Psoas muscle (tissue), 8 donors: ENCODE data around the gene LPCAT1. TPM values are rescaled to one million over a fixed set of nuclear protein-coding genes. Genes with fewer than 3 reads are reported as not detected.
"Not testable (repeated sequence)": the region's sequence is repeated elsewhere in the genome, so short reads cannot be mapped to it uniquely, and the experiment has no call there.

Source experiments
- ATAC-seq, 4 donors: fragments of 200-7000 bp; cut with Tn5 transposase; one replicate each; pipeline ENCODE4 v1.9.1; 2020; ENCODE audit warnings: moderate library complexity in 3 of 4, mild to moderate bottlenecking in 2 of 4
- DNase-seq, 2 donors: peaks; one replicate each; pipeline ENCODE4 v3.0.0-alpha.2; 2020
- H3K27ac ChIP-seq: fragments of 200-600 bp; one replicate; pipeline ENCODE4 v1.8.0; 2022
- H3K27me3 ChIP-seq, 3 donors: fragments of 200-600 bp in 1 of 3; one replicate each; pipeline versions ENCODE4 v1.6.1 to v1.8.0; 2013 to 2022; ENCODE audit warnings: low read length in 2 of 3, mild to moderate bottlenecking in 2 of 3, moderate library complexity in 1 of 3; ENCODE audit not compliant: insufficient read depth in 3 of 3
- H3K36me3 ChIP-seq, 2 donors: fragments of 200-600 bp in 1 of 2; one replicate each; pipeline versions ENCODE4 v1.6.1 to v1.8.0; 2013 to 2022; ENCODE audit warnings: low read depth in 1 of 2, mild to moderate bottlenecking in 1 of 2, moderate library complexity in 1 of 2; ENCODE audit not compliant: insufficient read depth in 1 of 2
- H3K4me1 ChIP-seq: fragments of 200-600 bp; one replicate; pipeline ENCODE4 v1.8.0; 2022
- H3K4me3 ChIP-seq: fragments of 200-600 bp; one replicate; pipeline ENCODE4 v1.8.0; 2022; ENCODE audit warnings: mild to moderate bottlenecking
- H3K9me3 ChIP-seq: fragments of 200-600 bp; one replicate; pipeline ENCODE4 v1.8.0; 2022
- WGBS, 3 donors: extraction: QIAGEN DNeasy Blood & Tissue Kit; methylation state at CpG; one replicate each; pipeline versions ENCODE4 v1.1.6 to v1.1.7; 2013; 5-methylcytosine and 5-hydroxymethylcytosine counted together
- intact Hi-C, 2 donors: fragments of 100-400 bp; cut with DNase I; formaldehyde crosslinking; loops; one replicate each; pipeline versions ENCODE4 v1.11.0 to v1.14.2; 2022
- polyA plus RNA-seq, 3 donors: library from polyadenylated mRNA; stranded (reverse); fragments of 200-250 nt; gene quantifications; one replicate each; pipeline ENCODE4 v1.2.3, GENCODE V29; 2013
- total RNA-seq, 4 donors: library from RNA; stranded (reverse); fragmentation: NEBNext Ultra II Directional in 2 of 4; extraction: Animal tissue kit (Norgen Biotek cat#: 25700) in 2 of 4; gene quantifications; one replicate each; pipeline versions ENCODE4 v1.2.1 to v1.2.4, GENCODE V29; 2021 to 2023
- TF ChIP-seq, protein P1 (sequence below): fragments of 200-600 bp; IDR thresholded peaks from one replicate; pipeline ENCODE4 v1.8.0; 2022; ENCODE audit warnings: antibody characterized with exemption
- donor health status: healthy with polysubstance abuse.
- donor health status: DM: no; HTN: no; CAD: no; lungs with moderate emphysema.
- donor health status: Bipolar disorder and iron deficiency.
- donor health status: healthy.
- donor health status: DM: yes; HTN: yes; CAD: no.
- donor health status: DM: no; HTN: no; CAD: no.
- donor health status: DM: no; HTN: no; CAD: no.
- donor health status: DM: yes; HTN: yes; CAD: no.

Gene LPCAT1
- total and polyA plus RNA-seq, 7 donors = 2.4 to 6.2 (median 4.7) TPM

GRCh38 chr5:1463326-1464095 lies 60.2 kb downstream of the LPCAT1 start:
- intact Hi-C loops = no loop called here
- peak in 1 of 2 donors; percentile 7 for DNase-seq
- H3K27ac ChIP-seq = no peak overlapping the region
- H3K27me3 ChIP-seq = no peaks in the 10 kb centered on the region
- TF ChIP-seq, protein P1, sequence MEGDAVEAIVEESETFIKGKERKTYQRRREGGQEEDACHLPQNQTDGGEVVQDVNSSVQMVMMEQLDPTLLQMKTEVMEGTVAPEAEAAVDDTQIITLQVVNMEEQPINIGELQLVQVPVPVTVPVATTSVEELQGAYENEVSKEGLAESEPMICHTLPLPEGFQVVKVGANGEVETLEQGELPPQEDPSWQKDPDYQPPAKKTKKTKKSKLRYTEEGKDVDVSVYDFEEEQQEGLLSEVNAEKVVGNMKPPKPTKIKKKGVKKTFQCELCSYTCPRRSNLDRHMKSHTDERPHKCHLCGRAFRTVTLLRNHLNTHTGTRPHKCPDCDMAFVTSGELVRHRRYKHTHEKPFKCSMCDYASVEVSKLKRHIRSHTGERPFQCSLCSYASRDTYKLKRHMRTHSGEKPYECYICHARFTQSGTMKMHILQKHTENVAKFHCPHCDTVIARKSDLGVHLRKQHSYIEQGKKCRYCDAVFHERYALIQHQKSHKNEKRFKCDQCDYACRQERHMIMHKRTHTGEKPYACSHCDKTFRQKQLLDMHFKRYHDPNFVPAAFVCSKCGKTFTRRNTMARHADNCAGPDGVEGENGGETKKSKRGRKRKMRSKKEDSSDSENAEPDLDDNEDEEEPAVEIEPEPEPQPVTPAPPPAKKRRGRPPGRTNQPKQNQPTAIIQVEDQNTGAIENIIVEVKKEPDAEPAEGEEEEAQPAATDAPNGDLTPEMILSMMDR = no peak
- H3K4me1 ChIP-seq = no peaks in the 10 kb centered on the region
- no peak for ATAC-seq
- H3K36me3 ChIP-seq = peaks cover 0 to 19% of the 10 kb centered on the region in 2 donors
- H3K9me3 ChIP-seq = no peaks in the 10 kb centered on the region
- no peak overlapping the region for H3K4me3 ChIP-seq
- WGBS, 3 donors = 93 to 94% (median 93%) methylated on average over 46 of the region's 46 CpGs

DNA sequence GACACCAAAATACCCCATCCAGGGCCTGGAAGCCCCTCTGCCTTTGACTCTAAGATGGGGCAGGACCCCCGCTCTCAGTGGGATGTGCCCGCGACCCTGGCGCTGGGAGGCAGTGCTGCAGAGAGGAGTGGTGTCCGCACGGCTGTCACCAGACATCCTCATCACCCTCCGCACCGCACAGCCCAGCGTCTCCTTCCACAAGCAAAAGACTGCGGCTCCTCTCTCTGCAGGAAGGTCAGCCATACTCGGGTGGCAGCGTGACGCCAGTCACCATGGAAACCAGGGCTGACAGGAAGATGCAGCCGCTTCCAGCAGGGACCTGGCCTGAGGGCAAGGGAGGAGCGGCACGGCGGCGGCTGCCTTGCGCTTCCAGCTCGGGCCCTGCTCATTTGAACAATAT lies 61.4 kb downstream of the LPCAT1 start:
- DNase-seq = peak in 1 of 2 donors; percentile 7
- 89 to 91% (median 89%) methylated on average over 20 of the region's 20 CpGs for WGBS, 3 donors
- peaks cover 0 to 19% of the 10 kb centered on the region in 2 donors for H3K36me3 ChIP-seq

GRCh38 chr5:1461396-1461795 lies 62.4 kb downstream of the LPCAT1 start:
- Histone ChIP-seq H3K9me3 (peaks cover 3% of the 10 kb centered on the region), H3K27me3 (no peaks in the 10 kb centered on the region), H3K36me3 (peaks cover 0 to 19% of the 10 kb centered on the region in 2 donors), H3K4me3 (no peak overlapping the region), H3K27ac (no peak overlapping the region), H3K4me1 (no peaks in the 10 kb centered on the region)
- DNase-seq = peak in 1 of 2 donors; percentile 0
- TF ChIP-seq, protein P1 = no peak
- no peak for ATAC-seq
- intact Hi-C loops = no loop called here
- WGBS, 3 donors = 95 to 96% (median 96%) methylated on average over 10 of the region's 10 CpGs

More for the DNA sequence above, 61.4 kb downstream of the LPCAT1 start:
- Histone ChIP-seq H3K9me3 (no peaks in the 10 kb centered on the region), H3K27me3 (no peaks in the 10 kb centered on the region), H3K4me3 (no peak overlapping the region), H3K4me1 (no peaks in the 10 kb centered on the region), H3K27ac (no peak overlapping the region)
- ATAC-seq = no peak
- TF ChIP-seq, protein P1 = no peak
- intact Hi-C loops = no loop called here

- DNase-seq (peak; percentile 4 to 23), ATAC-seq (no peak)
- Histone ChIP-seq H3K36me3 (peaks cover 0 to 16% of the 10 kb centered on the region in 2 donors), H3K27ac (no peak overlapping the region), H3K9me3 (peaks cover 3% of the 10 kb centered on the region), H3K4me3 (no peak overlapping the region), H3K4me1 (no peaks in the 10 kb centered on the region), H3K27me3 (no peaks in the 10 kb centered on the region)
- intact Hi-C loops = no loop called here
- 44 to 58% (median 57%) methylated on average over 16 of the region's 16 CpGs for WGBS, 3 donors
- TF ChIP-seq, protein P1 = no peak
Measured at GRCh38 chr5:1460054-1460682, 63.6 kb downstream of the LPCAT1 start.

- WGBS, 3 donors = 84 to 91% (median 91%) methylated on average over 2 of the region's 2 CpGs
- H3K36me3 ChIP-seq = peaks cover 0 to 16% of the 10 kb centered on the region in 2 donors
- not testable (repeated sequence) for ATAC-seq
Measured at GRCh38 chr5:1459435-1459834, 64.3 kb downstream of the LPCAT1 start.

DNA sequence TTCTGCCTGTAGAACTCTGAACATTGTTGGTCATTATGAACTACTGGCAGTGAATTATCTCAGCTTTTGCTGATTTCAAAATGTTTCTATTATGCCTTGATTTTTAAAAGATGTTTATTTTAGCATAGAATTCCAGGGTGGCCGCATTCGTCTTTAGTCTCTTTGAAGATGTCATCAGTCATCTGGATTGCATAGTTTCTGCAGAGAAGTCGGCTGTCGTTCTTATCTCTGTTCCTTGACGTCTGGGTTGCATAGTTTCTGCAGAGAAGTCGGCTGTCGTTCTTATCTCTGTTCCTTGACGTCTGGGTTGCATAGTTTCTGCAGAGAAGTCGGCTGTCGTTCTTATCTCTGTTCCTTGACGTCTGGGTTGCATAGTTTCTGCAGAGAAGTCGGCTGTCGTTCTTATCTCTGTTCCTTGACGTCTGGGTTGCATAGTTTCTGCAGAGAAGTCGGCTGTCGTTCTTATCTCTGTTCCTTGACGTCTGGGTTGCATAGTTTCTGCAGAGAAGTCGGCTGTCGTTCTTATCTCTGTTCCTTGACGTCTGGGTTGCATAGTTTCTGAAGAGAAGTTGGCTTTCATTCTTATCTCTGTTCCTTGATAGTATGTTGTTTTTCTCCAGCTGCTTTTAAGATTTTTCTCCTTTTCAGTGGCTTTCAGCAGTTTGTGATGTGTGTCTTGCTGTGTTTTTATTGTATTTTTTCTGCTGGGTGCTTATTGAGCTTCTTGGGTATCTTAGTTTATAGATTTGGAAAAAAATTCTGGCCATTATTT lies 67.5 kb downstream of the LPCAT1 start:
- ATAC-seq, H3K36me3 ChIP-seq, H3K4me3 ChIP-seq, H3K27me3 ChIP-seq, H3K27ac ChIP-seq, H3K9me3 ChIP-seq, H3K4me1 ChIP-seq, intact Hi-C loops, DNase-seq: not testable (repeated sequence)
- WGBS, 3 donors = 90 to 93% (median 91%) methylated on average over 8 to 10 of the region's 20 CpGs

More at GRCh38 chr5:1459435-1459834, 64.3 kb downstream of the LPCAT1 start:
- H3K27me3 ChIP-seq, intact Hi-C loops, H3K4me3 ChIP-seq, H3K27ac ChIP-seq, H3K9me3 ChIP-seq, H3K4me1 ChIP-seq, DNase-seq: not testable (repeated sequence)
